HepG2 (cell line): ENCODE data around the gene GPR152. TPM values are rescaled to one million over a fixed set of nuclear protein-coding genes. Genes with fewer than 3 reads are reported as not detected.

ENCODE experiments used
- ARNT2 ChIP-seq: sonication (generic); formaldehyde crosslinking; IDR thresholded peaks from 2 replicates; pipeline ENCODE4 v1.8.0; 2022; ENCODE audit warnings: mild to moderate bottlenecking, low read depth, missing genetic modification reagents, moderate library complexity
- ATRX ChIP-seq: sonication (generic); formaldehyde crosslinking; IDR thresholded peaks from 2 replicates; pipeline ENCODE4 v1.4.0; 2020; ENCODE audit warnings: missing genetic modification reagents, borderline replicate concordance
- HNRNPH1 ChIP-seq: fragments of 200-400 bp; formaldehyde crosslinking; optimal IDR thresholded peaks from 2 replicates; pipeline ENCODE3; 2017; ENCODE audit warnings: mild to moderate bottlenecking, low read depth, low read length
- KDM5A ChIP-seq: fragments of 200-600 bp; sonication (generic); IDR thresholded peaks from 2 replicates; pipeline ENCODE4 v1.7.0; 2018; ENCODE audit warnings: antibody characterized with exemption, mild to moderate bottlenecking, low read length, borderline replicate concordance
- MED1 ChIP-seq: sonication (generic); formaldehyde crosslinking; IDR thresholded peaks from 2 replicates; pipeline ENCODE4 v1.4.0; 2020; ENCODE audit warnings: missing genetic modification reagents
- MYPOP ChIP-seq: sonication (generic); formaldehyde crosslinking; IDR thresholded peaks from 2 replicates; pipeline ENCODE4 v1.8.1; 2023; ENCODE audit warnings: mild to moderate bottlenecking, moderate library complexity, missing genetic modification reagents
- NR2C2 ChIP-seq: sonication (generic); formaldehyde crosslinking; IDR thresholded peaks from 2 replicates; pipeline ENCODE4 v1.4.0; 2020; ENCODE audit warnings: missing genetic modification reagents, mild to moderate bottlenecking, moderate library complexity, borderline replicate concordance
- RARA ChIP-seq: IDR thresholded peaks from 2 replicates; pipeline ENCODE4 v1.6.1; 2016; ENCODE audit warnings: missing genetic modification reagents, missing compliant biosample characterization
- RBFOX2 ChIP-seq: fragments of 200-400 bp; formaldehyde crosslinking; IDR thresholded peaks from 2 replicates; pipeline ENCODE4 v1.6.1; 2017; ENCODE audit warnings: low read depth, mild to moderate bottlenecking, low read length
- RORA ChIP-seq: sonication (generic); formaldehyde crosslinking; IDR thresholded peaks from 2 replicates; pipeline ENCODE4 v1.5.0; 2020; ENCODE audit warnings: mild to moderate bottlenecking, missing genetic modification reagents, moderate library complexity
- SRSF4 ChIP-seq: fragments of 200-400 bp; formaldehyde crosslinking; IDR thresholded peaks from one replicate; pipeline ENCODE4 v1.6.1; 2018; ENCODE audit warnings: mild to moderate bottlenecking, low read depth, low read length, moderate library complexity; ENCODE audit not compliant: poor library complexity, severe bottlenecking
- XRCC5 ChIP-seq: fragments of 200-400 bp; formaldehyde crosslinking; optimal IDR thresholded peaks from 2 replicates; pipeline ENCODE3; 2017; ENCODE audit warnings: mild to moderate bottlenecking, low read length
- ZEB1 ChIP-seq: IDR thresholded peaks from 2 replicates; pipeline ENCODE4 v1.6.1; 2012; ENCODE audit warnings: mild to moderate bottlenecking, low read depth, inconsistent platforms; ENCODE audit not compliant: insufficient replicate concordance
- ZNF615 ChIP-seq: sonication (generic); formaldehyde crosslinking; IDR thresholded peaks from 2 replicates; pipeline ENCODE4 v1.5.0; 2020; ENCODE audit warnings: mild to moderate bottlenecking, missing genetic modification reagents, borderline replicate concordance
- ZNF639 ChIP-seq: conservative IDR thresholded peaks from 2 replicates; pipeline ENCODE4 v1.6.1; 2018; ENCODE audit warnings: missing genetic modification reagents
- ZNF83 ChIP-seq: sonication (generic); formaldehyde crosslinking; IDR thresholded peaks from 2 replicates; pipeline ENCODE4 v1.4.0; 2020; ENCODE audit warnings: missing genetic modification reagents, mild to moderate bottlenecking, borderline replicate concordance
- ZNF891 ChIP-seq: sonication (generic); formaldehyde crosslinking; IDR thresholded peaks from 2 replicates; pipeline ENCODE4 v1.5.0; 2020; ENCODE audit warnings: mild to moderate bottlenecking, missing genetic modification reagents
- ZZZ3 ChIP-seq: sonication (generic); formaldehyde crosslinking; IDR thresholded peaks from 2 replicates; pipeline ENCODE4 v1.4.0; 2020; ENCODE audit warnings: missing genetic modification reagents, mild to moderate bottlenecking, borderline replicate concordance
- polyA plus RNA-seq, 8 experiments: library from polyadenylated mRNA; depleted of rRNA in 3 of 8; stranded (reverse) in 7 of 8; unstranded in 1 of 8; fragments of >200 nt; fragmentation: Illumina TruSeq in 4 of 8; extraction: Trizol in 4 of 8; gene quantifications; 2 replicates each; pipeline versions ENCODE4 v1.2.1 to v1.2.3, GENCODE V29; 2011 to 2016; ENCODE audit warnings: low read depth in 4 of 8, missing spikeins in 1 of 8, mixed read lengths in 1 of 8; ENCODE audit not compliant: insufficient read depth in 1 of 8
- total RNA-seq, 5 experiments: library from RNA; depleted of rRNA; stranded (reverse); fragments of >200 nt; fragmentation: Illumina TruSeq; extraction: Trizol; gene quantifications; 2 replicates each; pipeline ENCODE4 v1.2.3, GENCODE V29; 2016; ENCODE audit warnings: low read depth in 1 of 5
- TF ChIP-seq, protein P1 (sequence below): sonication (generic); formaldehyde crosslinking; IDR thresholded peaks from 2 replicates; pipeline ENCODE4 v1.9.0; 2022; ENCODE audit warnings: missing genetic modification reagents, mild to moderate bottlenecking, borderline replicate concordance
- TF ChIP-seq, protein P2 (sequence below): sonication (generic); formaldehyde crosslinking; IDR thresholded peaks from 2 replicates; pipeline ENCODE4 v1.4.0; 2020; ENCODE audit warnings: missing genetic modification reagents, mild to moderate bottlenecking, borderline replicate concordance
- TF ChIP-seq, protein P3 (sequence below): sonication (generic); formaldehyde crosslinking; IDR thresholded peaks from 2 replicates; pipeline ENCODE4 v1.8.1; 2023; ENCODE audit warnings: missing genetic modification reagents, mild to moderate bottlenecking, borderline replicate concordance

GPR152 gene
- total and polyA plus RNA-seq, 2 of the 13 experiments (the other 11 are each of a cell fraction or from before 2014, with no cell fraction given): not detected

GRCh38 chr11:67482827-67483798 lies 30.6 kb upstream of the GPR152 start, which contains the start of gene AIP (continued):
- TF ChIP-seq, protein P1, sequence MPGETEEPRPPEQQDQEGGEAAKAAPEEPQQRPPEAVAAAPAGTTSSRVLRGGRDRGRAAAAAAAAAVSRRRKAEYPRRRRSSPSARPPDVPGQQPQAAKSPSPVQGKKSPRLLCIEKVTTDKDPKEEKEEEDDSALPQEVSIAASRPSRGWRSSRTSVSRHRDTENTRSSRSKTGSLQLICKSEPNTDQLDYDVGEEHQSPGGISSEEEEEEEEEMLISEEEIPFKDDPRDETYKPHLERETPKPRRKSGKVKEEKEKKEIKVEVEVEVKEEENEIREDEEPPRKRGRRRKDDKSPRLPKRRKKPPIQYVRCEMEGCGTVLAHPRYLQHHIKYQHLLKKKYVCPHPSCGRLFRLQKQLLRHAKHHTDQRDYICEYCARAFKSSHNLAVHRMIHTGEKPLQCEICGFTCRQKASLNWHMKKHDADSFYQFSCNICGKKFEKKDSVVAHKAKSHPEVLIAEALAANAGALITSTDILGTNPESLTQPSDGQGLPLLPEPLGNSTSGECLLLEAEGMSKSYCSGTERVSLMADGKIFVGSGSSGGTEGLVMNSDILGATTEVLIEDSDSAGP (CRISPR knock-in tag): peak; percentile 95
- TF ChIP-seq ATRX (CRISPR knock-in tag) (no peak), RORA (CRISPR knock-in tag) (no peak), ZNF639 (CRISPR knock-in tag) (peak; percentile 80), NR2C2 (CRISPR knock-in tag) (peak; percentile 77), ZEB1 (no peak), ZNF615 (CRISPR knock-in tag) (peak; percentile 98), RBFOX2 (peak; percentile 70), RARA (CRISPR knock-in tag) (peak; percentile 56; the same call in 1 of the 2 replicates), KDM5A (peak; percentile 73), ZZZ3 (peak; percentile 75; the same call in 1 of the 2 replicates), HNRNPH1 (no peak), ZNF891 (CRISPR knock-in tag) (peak; percentile 97), ARNT2 (CRISPR knock-in tag) (peak; percentile 94), ZNF83 (CRISPR knock-in tag) (peak; percentile 39; the same call in 1 of the 2 replicates), XRCC5 (peak; percentile 61), MED1 (CRISPR knock-in tag) (peak; percentile 68), SRSF4 (no peak), MYPOP (CRISPR knock-in tag) (peak; percentile 95)
- TF ChIP-seq, protein P2, sequence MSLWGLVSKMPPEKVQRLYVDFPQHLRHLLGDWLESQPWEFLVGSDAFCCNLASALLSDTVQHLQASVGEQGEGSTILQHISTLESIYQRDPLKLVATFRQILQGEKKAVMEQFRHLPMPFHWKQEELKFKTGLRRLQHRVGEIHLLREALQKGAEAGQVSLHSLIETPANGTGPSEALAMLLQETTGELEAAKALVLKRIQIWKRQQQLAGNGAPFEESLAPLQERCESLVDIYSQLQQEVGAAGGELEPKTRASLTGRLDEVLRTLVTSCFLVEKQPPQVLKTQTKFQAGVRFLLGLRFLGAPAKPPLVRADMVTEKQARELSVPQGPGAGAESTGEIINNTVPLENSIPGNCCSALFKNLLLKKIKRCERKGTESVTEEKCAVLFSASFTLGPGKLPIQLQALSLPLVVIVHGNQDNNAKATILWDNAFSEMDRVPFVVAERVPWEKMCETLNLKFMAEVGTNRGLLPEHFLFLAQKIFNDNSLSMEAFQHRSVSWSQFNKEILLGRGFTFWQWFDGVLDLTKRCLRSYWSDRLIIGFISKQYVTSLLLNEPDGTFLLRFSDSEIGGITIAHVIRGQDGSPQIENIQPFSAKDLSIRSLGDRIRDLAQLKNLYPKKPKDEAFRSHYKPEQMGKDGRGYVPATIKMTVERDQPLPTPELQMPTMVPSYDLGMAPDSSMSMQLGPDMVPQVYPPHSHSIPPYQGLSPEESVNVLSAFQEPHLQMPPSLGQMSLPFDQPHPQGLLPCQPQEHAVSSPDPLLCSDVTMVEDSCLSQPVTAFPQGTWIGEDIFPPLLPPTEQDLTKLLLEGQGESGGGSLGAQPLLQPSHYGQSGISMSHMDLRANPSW (CRISPR knock-in tag): peak; percentile 48; the same call in 1 of the 2 replicates
- TF ChIP-seq, protein P3, sequence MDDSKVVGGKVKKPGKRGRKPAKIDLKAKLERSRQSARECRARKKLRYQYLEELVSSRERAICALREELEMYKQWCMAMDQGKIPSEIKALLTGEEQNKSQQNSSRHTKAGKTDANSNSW (CRISPR knock-in tag): peak; percentile 90; the same call in 1 of the 2 replicates
